Ishikawa (cell line): ENCODE data around the gene LANCL1.

Experiments
- EGR1 ChIP-seq: IDR thresholded peaks from 2 replicates; pipeline ENCODE4 v1.6.1; 2012
- EP300 ChIP-seq: IDR thresholded peaks from 2 replicates; pipeline ENCODE4 v1.6.1; 2012; ENCODE audit warnings: borderline replicate concordance
- FOXM1 ChIP-seq: IDR thresholded peaks from 2 replicates; pipeline ENCODE4 v1.6.1; 2012; ENCODE audit warnings: low read depth, borderline replicate concordance
- TEAD4 ChIP-seq: IDR thresholded peaks from 2 replicates; pipeline ENCODE4 v1.6.1; 2012
- USF1 ChIP-seq: IDR thresholded peaks from 2 replicates; pipeline ENCODE4 v1.6.1; 2012

GRCh38 chr2:210458395-210458794 lies 18.2 kb downstream of the LANCL1 start:
- TF ChIP-seq FOXM1 = no peak
- TF ChIP-seq TEAD4 = no peak
- no peak for TF ChIP-seq EP300
- TF ChIP-seq EGR1 = no peak
- TF ChIP-seq USF1 = no peak
